HG02588 (cell line): Measurements from ENCODE around the gene ARHGAP21.
"Not testable (repeated sequence)": the region's sequence is repeated elsewhere in the genome, so short reads cannot be mapped to it uniquely, and the experiment has no call there.

ENCODE experiments used
- ATAC-seq: cut with Tn5 transposase; IDR thresholded peaks from one replicate; pipeline ENCODE4 v1.9.1; 2021; ENCODE audit warnings: mild to moderate bottlenecking, moderate library complexity; ENCODE audit not compliant: unreplicated experiment

Gene ARHGAP21

GRCh38 chr10:24685958-24686540, 37.6 kb downstream of the ARHGAP21 start:
- ATAC-seq, result no peak

- ATAC-seq, result no peak
Measured at GRCh38 chr10:24683554-24683953, 40.1 kb downstream of the ARHGAP21 start.

GRCh38 chr10:24681572-24682088, 42.1 kb downstream of the ARHGAP21 start:
- ATAC-seq, result no peak

- ATAC-seq, result no peak
Measured at GRCh38 chr10:24680647-24681524, 42.8 kb downstream of the ARHGAP21 start.

GRCh38 chr10:24678757-24679156, 44.9 kb downstream of the ARHGAP21 start:
- no peak for ATAC-seq

GRCh38 chr10:24674892-24675632, 48.6 kb downstream of the ARHGAP21 start:
- ATAC-seq, result no peak

GRCh38 chr10:24670964-24671670, 52.6 kb downstream of the ARHGAP21 start:
- ATAC-seq, result no peak

GRCh38 chr10:24669285-24669852, 54.3 kb downstream of the ARHGAP21 start:
- ATAC-seq, result no peak

GRCh38 chr10:24668247-24668646, 55.4 kb downstream of the ARHGAP21 start:
- no peak for ATAC-seq

- ATAC-seq, result no peak
Measured at GRCh38 chr10:24664991-24665390, 58.7 kb downstream of the ARHGAP21 start.

GRCh38 chr10:24661376-24661775, 62.3 kb downstream of the ARHGAP21 start:
- ATAC-seq, result no peak

- not testable (repeated sequence) for ATAC-seq
Measured at GRCh38 chr10:24658319-24658718, 65.4 kb downstream of the ARHGAP21 start.

- not testable (repeated sequence) for ATAC-seq
Measured at GRCh38 chr10:24656326-24656725, 67.4 kb downstream of the ARHGAP21 start.

GRCh38 chr10:24652381-24652957, 71.2 kb downstream of the ARHGAP21 start:
- ATAC-seq, result peak; percentile 83

- ATAC-seq, result peak; percentile 8
Measured at GRCh38 chr10:24651923-24652322, 71.8 kb downstream of the ARHGAP21 start.

- no peak for ATAC-seq
Measured at GRCh38 chr10:24650669-24651391, 72.9 kb downstream of the ARHGAP21 start.

GRCh38 chr10:24645784-24646183, 77.9 kb downstream of the ARHGAP21 start:
- ATAC-seq, result no peak

GRCh38 chr10:24645022-24645421, 78.7 kb downstream of the ARHGAP21 start:
- ATAC-seq, result no peak

GRCh38 chr10:24643679-24644209, 79.9 kb downstream of the ARHGAP21 start:
- no peak for ATAC-seq
